SIG-M5 (cell line): ENCODE data around the gene SLC22A14.
"Not testable (repeated sequence)": the region's sequence is repeated elsewhere in the genome, so short reads cannot be mapped to it uniquely, and the experiment has no call there.

ENCODE experiments used
- DNase-seq: peaks from one replicate; lab custom pipeline; 2025; lab: John Stamatoyannopoulos, UW

Gene SLC22A14

DNA sequence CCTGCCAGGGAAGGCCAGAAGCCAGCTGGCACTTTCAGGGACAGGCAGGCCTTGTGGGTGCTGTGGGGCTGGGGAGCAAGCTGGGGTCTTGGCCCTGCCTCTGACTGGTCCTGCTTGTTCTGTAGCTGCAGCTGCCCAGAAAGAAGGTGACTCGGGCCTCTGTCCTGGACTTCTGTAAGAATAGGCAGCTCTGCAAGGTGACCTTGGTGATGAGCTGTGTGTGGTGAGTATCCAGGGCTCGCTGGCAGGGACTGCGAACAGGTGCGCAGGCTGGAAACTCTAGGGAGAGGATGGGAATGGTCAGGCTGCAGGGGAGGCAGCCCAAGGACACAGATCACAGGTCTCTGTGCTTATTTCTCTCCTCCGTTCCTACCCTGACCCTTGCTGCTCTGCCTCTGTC lies 31.2 kb downstream of the SLC22A14 start:
- DNase-seq = no peak

DNA sequence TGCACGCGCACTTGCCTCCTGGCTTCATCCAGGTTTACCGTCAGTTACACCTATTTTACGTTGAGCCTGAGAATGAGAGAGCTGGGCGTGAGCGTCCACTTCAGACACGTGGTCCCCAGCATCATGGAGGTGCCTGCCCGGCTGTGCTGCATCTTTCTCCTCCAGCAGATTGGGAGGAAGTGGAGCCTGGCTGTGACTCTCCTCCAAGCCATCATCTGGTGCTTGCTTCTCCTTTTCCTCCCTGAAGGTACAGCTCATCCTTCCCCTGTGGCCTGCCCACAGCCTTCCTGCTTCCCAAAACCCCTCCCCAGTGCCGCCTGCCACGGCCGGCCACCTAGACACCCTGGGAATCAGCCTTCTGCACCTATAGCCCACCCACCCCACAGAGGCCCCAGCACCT lies 31.6 kb downstream of the SLC22A14 start:
- DNase-seq = no peak

DNA sequence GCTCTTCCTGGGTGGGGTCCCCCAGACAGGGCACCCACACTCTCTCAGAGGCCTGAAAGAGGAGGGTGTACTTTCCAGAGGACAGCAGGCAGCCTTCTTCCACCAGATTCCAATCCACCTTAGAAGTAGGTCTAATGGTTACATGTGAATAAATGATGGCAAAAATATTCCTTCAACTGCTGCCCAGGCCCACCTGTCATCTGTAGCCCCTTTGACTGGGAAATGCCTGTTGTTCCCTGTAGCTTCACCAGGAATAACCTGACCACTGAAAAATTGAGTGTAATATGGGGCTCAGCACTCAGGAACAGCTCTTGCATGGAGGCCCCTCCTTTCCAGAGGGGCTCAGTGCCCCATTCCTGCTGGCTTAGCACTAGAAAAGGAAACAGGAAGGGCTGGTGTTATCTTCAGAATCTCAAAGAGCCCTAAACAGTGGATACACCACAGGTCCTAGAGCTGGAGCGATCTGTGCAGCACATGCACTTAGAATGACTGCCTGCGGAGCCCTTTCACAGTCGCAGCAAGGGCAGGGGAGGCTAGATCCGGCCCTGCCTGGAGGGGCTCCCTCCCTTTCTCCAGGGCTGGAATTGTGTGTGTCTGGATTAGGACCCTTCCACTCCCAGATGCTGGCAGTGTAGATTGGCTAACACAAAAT lies 32.1 kb downstream of the SLC22A14 start:
- no peak for DNase-seq

DNA sequence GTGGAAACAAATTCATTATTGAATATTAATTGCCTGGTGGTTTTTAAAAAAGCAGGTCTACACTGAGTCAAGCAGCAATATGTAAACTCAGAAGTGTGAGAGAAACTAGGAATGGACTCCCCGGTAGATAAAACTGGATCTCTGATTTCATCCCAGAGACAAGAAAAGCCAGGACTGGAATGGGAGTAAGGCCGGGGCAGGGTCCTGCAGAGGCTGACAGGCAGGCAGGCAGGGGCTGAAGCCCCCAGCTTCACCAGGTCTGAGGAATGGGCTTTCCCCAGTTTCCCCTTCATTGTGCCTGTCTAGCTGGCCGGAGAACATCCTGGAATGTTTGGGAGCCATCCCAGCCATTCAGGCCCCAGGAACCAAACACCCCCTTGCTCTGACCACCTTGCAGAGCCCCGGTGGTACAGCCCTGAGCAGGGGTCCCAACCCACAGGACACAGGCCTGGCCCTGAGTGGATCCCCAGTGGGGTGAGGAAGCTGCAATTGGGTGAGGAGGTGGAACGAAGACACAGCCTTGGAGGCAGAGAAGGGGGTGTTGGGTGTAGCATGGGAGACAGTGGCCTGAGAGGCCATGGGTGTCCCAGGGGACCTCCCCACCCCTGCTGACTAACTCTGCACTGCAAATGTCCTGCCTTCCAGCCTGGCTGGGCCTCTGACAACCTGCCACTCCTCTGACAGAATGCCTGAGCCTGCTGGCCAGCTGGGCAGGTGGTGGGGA lies 32.8 kb downstream of the SLC22A14 start:
- DNase-seq = no peak

DNA sequence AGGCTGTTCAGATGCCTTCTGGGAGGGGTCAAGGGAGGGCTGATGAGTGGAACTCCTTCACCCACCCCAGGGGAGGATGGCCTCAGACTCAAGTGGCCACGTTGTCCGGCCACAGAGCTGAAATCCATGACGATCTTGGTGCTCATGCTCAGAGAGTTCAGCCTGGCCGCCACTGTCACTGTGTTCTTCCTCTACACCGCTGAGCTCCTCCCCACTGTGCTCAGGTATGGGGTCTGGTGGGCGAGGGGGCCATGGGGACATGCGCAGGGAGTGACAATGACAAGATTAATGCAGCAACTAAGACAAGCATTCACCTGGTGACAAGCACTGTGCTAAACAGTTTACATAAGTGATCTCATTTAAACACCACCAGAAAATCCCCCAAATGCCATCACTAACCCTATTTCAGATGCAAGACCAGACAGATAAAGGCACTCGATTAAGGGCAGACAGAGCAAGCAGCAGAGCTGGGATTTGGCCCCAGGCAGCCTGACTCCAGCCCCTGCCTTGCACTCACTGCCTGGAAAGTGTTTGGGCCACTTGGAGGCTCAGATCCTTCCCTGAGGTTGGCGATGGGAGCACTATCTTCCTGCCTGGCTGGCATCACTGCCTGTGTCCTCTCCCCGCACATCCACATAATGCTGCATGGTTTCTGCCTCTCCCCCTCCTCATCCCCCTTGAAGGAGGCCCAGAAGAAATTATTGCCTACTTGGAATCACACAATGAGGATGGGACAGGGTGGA lies 33.6 kb downstream of the SLC22A14 start:
- no peak for DNase-seq

DNA sequence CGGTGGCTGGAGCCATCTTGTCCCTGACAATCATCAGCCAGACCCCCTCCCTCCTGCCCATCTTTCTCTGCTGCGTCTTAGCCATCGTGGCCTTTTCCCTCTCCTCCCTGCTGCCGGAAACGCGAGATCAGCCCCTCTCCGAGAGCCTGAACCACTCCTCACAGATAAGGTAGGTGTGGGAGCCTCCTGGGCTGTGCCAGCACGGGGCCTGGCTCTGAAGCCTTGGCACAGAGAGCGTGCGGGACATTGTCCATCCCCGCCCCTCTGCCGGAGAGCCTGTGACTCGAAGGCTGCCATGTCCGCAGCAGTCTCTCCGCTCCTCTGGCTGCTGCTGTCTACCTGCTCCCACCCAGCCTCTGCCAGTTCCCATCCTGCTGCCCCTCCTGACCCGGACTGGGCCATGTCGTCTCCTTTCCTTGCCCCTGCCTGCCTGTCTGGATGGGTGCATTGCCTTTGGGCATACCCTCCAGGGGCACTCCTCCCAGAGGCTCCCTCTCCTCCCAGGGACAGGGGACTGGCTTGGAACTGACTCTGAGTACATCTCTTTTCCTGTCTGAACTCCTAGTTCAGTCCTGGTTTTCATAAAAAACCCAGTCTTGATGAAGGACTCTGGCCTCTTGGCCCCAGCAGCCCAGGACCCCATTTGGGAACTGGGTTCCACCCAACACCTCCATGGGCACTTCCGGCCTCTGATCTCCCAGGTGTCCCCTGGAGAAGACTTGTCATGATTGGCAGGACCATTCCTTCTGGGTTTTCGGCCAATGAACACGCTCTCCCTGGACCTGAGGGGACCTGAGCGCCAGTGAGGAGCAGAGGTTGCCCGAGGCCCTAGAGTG lies 34.5 kb downstream of the SLC22A14 start:
- no peak for DNase-seq

DNA sequence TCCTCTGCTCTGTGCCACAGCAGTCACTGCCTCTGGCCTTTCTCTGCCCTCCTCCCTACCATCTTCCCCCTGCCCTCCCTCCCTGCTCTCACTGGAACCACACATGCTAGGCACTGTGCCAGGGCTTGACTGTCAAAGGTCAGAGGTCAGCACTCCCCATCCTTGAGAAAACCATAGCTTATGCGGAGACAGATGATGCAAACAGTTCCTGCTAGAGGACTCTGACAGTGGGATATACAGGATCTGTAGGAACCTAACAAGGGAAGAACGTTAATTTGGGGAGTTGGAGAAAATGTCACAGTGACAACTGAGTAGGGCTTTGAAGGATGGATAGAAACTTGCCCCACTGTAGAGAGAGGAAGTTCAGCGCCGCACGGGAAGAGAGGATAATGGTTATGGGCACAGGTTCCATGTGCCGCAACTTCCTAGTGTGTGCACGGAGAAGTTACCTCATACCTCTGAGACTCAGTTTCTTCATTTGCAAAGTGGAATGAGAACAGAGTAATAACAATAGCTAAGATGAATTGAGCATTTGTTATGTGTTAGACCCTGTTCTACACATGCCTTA lies 35.2 kb downstream of the SLC22A14 start:
- DNase-seq = no peak

DNA sequence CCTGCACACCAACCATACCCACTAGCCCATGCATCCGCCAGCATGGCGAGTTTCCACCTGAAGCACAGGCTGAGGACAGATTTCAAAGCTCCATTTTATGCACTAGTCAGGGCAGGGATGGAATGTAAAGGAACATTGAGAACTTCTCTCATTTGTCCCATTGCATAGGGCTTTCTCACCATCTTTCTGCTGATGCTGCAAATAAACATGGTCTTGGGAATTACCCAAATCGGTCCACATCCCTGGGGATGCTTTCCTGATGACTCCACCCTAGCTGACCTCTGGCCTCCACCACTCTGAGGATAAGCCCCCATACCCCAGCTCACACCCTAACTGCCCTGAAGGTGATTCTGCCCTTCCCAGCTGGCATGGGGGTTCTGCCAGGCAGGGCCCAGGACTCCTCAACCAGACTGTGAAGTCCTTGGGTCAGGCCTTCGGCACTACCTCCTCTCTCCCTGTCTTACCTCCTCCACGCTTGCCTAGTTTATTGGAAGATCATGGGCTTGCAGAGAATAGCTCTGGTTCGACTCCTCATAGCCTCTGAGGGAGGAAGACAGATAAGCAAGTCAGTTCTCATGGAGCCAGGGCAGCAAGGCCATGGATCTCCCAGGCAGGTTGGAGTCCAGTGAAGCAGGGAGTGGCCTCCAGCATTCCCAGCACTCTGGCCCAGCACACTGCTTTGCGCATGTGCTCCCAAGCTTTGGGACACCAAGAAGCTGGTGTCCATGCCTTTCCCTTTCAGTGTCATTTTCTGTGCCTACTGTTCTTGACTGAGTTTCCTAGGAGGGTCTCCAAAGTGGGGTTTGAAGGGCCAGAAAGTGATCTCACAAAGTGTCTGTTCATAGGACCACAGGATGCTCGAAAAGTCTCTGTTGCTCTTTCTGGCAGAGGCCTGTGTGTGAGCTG lies 36.9 kb downstream of the SLC22A14 start:
- no peak for DNase-seq

DNA sequence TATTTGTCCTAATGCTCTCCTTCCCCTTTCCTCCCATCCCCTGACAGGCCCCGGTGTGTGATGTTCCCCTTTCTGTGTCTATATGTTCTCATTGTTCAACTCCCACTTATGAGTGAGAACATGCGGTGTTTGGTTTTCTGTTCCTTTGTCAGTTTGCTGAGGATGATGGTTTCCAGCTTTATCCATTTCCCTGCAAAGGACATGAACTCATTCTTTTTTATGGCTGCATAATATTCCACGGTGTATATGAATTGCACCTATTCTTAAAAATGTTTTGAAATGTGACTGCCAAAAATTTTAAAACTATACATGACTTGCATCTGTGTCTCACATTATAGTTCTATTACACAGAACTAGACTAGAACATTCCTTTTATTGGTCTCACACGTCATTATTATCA lies 38.5 kb downstream of the SLC22A14 start:
- DNase-seq = not testable (repeated sequence)

DNA sequence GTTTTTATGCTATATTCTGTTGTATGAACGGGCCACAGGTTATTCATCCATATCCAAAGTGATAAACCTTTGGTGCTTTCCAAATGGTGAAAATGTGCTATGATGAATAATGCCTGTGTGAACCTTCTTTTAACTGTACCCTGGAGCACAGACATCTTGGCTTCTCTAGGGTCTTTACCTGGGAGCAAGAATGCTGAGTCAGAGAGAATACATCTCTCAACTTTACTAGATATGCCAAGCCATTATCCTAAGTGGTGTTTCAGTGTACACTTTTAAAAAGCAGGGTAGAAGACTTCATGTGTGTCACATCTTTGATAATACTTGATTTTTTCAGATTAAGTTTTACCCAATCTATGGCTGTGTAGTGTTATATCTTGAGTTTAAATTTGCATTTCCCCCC lies 41.0 kb downstream of the SLC22A14 start:
- DNase-seq = no peak

DNA sequence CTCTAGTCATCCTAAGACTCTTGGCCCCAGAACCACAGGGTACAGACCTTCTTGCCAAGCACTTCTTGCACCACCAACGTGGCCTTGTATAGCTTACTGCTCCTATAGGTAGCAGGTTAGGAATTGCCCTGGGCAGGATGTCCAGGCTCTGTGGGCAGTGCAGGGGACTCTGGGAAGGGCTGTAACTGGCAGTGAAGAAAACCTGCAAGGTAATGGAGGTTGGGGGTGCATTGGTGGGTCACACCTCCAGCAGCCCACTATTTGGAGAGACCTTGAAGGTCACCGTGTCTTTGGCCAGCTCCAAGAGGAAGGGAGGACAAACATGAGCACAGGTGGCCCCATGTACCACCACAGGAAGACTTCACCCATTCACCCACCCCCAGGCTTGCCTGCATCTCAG lies 43.2 kb downstream of the SLC22A14 start:
- no peak for DNase-seq

DNA sequence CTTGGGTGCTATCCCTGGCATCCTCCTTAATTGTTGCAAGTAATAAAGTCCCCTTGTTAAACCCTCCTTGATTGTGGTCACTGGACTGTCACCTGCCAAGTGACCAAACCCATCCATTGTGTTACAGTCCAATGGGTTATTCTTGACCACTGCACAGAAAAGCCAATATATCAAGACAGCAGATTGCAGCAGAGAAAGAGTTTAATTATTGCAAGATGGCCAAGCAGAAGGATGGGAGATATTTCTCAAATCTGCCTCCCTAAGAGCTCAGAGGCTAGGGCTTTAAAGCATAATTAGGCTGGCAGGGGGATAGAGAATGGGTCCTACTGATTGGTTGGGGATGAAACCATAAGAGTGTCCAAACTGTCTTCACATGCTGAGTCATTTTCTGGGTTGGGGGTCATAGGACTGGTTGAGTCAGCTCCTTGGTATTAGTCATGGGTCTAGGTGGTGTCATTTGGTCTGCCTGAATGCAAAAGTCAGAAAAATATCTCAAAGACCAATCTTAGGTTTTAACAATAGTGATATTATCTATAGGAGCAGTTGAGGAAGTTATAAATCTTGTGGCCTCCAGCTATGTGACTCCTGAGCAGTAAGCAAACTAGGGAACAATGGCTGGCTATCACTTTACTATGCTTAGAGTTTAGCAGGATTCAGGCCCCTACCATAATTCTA lies 45.4 kb downstream of the SLC22A14 start:
- DNase-seq = no peak

DNA sequence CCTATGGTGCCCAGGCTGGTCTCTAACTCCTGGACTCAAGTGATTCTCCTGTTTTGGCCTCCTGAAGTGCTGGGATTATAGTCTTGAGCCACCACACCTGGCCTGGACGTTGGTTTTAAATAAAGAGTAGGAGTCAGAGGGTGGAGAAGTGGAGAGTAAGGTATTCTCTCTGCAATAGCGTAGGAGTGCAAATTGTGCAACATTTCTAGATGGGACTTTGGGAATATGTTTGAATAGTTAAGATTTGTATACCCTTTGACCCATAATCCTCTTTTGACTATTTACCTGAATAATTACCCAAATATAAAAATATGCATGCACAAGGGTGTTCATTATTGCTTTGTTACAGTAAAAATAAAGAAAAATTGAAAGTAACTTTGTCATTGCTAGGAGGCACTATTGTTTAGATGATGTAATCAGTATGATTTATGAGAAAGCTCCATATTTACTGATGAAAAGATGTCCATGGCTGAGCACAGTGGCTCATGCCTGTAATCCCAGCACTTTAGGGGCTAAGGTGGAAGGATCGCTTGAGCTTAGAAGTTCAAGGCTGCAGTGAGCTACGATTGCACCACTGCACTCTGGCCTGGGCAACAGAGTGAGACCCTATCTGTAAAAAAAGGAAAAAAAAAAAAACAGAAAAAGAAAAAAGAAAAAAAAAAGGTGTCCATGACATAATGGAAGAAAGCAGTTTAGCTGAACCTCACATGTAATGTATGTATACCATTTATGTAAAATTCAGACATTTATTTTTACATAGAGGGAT lies 49.3 kb downstream of the SLC22A14 start:
- DNase-seq = no peak

DNA sequence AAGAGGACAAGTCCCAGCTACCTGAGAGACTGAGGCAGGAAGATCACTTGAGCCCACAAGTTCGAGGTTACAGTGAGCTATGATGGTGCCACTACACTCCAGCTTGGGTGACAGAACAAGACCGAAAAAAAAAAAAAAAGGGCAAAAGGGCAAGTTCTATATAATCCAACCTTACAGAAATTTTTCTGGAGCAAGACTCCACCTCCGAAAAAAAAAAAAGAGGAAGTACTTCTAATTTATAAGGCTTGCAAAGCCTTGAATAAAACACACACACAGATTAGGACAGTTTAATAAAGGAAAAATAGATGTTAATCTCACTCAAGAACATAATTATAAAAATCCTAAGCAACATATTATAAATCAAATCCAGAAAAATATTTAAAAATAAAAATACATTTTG lies 50.1 kb downstream of the SLC22A14 start:
- DNase-seq = no peak

DNA sequence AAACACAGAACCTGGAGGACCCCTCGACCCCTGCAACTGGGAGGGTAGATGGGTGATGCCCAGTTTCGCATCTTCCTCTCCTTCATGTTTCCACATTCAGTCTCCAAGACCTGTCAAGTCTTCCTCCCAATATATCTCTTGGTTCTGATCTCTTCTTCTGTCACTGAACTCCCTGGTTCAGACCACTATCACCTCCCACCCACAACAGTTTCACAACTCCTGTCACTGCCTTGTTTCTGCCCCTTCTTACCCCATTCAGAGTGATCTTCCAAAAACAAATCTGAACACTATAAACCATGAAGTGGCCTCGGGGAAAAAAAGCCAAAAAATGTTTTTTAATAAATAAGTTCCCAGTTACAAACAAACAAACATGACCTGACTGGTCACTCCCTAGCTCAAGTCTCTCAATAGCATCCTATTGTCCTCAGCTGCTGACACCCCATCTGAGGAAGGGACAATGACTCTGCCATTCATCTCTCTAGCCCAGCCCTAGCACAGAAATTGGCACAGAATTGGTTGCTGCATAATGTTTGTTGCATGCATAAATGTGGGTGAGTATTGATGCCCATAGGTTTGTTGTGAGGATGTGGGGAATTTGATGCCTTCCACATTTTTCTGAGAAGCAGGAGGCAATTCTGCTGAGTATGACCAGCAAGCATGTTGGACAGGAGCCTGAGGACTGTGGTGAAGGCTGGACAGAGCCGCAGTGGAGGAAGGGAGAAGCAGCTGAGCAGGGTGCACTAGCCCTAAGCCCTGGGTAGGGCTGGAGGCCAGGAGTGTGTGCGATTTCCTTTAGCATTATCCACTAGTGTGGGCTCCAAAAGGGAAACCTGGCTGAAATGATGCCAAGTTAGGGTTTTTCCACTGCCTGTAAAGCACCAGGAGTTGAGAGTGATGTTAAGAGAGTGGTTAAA lies 52.3 kb downstream of the SLC22A14 start:
- no peak for DNase-seq

DNA sequence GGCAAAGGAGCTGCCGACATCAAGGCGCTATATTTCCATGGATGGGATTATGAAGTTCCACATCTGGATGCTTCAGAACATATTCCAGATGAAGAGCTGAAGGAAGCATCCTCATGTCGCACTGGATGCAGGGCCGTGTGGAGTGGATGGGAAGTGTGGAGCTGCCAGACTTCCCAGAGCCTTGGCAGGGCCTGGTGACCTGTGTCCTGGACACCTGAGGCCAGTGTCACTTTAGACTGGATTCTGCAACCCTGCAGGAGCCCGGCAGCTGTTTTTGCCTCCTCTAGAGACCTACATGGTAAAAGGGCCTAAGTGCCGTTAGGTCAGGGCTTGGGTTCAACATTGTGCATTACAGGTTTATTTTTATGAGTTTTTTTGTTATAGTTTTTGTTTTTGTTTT lies 53.2 kb downstream of the SLC22A14 start:
- DNase-seq = no peak

DNA sequence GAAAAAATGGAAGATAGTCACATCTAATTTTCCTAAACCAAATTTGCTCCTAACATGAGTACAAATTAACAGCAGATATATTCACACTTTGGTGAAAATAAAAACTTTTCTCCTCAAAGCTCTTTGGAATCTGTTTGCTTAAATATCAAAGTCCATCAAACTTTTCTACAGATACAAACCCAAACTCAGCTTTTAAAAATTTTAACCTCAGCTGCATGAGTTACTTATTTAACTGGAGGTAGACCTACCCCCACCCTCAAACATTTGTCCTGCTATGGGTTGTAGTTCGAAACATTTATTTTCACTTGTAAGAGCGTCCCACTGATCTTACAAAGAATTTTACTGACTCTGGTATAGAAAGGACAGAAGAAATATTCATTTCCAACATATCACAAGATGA lies 55.6 kb downstream of the SLC22A14 start:
- no peak for DNase-seq

DNA sequence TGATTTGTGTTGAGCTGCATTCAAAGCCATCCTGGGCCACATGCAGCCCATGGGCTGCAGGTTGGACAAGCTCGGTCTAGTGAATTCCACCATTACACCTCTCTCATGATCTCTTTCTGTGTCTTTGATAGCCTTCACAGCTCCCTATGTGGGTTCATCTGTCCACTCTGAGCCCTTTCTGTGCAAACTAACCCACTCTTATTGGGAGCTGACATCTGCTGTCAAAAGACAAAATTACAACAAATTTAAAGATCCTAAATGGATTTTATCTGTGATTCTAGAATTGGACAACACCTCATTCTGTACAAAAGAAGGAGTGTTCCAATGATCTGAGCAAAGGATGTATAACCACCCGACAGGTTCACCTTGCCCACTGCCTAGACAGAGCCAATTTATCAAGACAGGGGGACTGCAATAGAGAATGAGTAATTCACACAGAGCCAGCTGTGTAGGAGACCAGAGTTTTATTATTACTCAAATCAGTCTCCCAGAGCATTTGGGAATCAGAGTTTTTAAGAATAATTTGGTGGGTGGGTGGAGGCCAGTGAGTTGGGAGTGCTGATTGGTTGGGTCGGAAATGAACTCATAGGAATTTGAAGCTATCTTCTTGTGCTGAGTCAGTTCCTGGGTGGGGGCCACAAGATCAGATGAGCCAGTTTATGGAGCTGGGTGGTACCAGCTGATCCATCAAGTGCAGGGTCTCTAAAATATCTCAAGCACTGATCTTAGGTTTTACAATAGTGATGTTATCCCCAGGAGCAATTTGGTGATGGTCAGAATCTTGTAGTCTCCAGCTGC lies 61.9 kb downstream of the SLC22A14 start:
- no peak for DNase-seq
